ENCODE measurements around the gene AMY1C. TPM values are rescaled to one million over a fixed set of nuclear protein-coding genes. Genes with fewer than 3 reads are reported as not detected.

AMY1C gene
- total RNA-seq, 4 donors from 2014 or later: not detected

DNA sequence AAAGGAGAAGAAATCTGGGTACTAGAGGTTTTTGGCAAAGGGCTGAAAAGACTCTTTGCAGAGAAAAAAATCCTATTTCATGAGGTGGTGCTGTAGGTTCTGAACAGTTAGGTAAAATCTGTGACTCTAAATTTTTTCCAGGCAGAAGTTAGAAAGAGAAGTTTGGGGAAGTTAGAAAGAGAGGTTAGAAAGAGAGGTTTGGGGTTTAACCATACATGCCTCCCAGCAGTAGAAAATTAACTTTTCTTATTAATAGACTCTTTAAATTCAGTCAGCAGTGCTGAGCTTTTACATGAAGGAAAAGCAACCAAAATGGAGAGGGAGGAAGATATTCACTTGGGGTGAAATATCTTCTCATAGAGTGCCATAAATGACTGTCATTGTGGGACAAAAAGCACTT is 12.2 kb downstream of the AMY1C start:
- peaks cover 0 to 14% (median 4%) of the 10 kb centered on the region in 4 donors for H3K9me3 ChIP-seq
- no peak for TF ChIP-seq POLR2A (IDR thresholded peaks at IDR 0.05; ENCODE audit: low read depth)
- TF ChIP-seq, protein P1, sequence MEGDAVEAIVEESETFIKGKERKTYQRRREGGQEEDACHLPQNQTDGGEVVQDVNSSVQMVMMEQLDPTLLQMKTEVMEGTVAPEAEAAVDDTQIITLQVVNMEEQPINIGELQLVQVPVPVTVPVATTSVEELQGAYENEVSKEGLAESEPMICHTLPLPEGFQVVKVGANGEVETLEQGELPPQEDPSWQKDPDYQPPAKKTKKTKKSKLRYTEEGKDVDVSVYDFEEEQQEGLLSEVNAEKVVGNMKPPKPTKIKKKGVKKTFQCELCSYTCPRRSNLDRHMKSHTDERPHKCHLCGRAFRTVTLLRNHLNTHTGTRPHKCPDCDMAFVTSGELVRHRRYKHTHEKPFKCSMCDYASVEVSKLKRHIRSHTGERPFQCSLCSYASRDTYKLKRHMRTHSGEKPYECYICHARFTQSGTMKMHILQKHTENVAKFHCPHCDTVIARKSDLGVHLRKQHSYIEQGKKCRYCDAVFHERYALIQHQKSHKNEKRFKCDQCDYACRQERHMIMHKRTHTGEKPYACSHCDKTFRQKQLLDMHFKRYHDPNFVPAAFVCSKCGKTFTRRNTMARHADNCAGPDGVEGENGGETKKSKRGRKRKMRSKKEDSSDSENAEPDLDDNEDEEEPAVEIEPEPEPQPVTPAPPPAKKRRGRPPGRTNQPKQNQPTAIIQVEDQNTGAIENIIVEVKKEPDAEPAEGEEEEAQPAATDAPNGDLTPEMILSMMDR (IDR thresholded peaks at IDR 0.05): no peak
- TF ChIP-seq EP300 (IDR thresholded peaks at IDR 0.05): no peak
- no peak for TF ChIP-seq POLR2AphosphoS5 (IDR thresholded peaks at IDR 0.05)

DNA sequence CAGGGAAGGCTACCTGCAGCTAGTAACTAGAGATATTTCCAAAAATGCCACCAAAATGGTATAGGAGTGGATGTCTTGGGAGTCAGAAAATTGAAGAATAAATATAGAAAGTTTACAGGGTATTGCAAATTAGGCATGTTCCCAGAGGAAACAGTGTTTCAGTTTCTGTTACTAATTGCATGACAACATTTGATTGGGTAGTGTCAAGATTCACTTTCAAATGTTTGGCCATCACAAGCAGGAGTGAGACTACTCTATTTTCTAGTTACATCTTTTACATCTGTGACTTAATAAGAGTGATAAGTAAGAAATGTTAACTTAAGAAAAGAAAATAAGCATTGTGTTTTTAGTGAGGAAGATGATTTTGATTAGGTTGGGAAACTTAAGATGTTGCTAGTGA is 30.2 kb downstream of the AMY1C start:
- Histone ChIP-seq H3K4me1 (no peaks in the 10 kb centered on the region), H3K4me3 (no peak overlapping the region), H3K36me3 (no peaks in the 10 kb centered on the region), H3K27ac (replicated peaks in 1 of 4) (no peak overlapping the region), H3K27me3 (no peaks in the 10 kb centered on the region), H3K9me3 (no peaks in the 10 kb centered on the region)
- no peak for DNase-seq (ENCODE audit: extremely low spot score)
- TF ChIP-seq POLR2AphosphoS5 (IDR thresholded peaks at IDR 0.05) (no peak), EP300 (IDR thresholded peaks at IDR 0.05) (no peak), POLR2A (IDR thresholded peaks at IDR 0.05; ENCODE audit: low read depth) (no peak)
- TF ChIP-seq, protein P1 (IDR thresholded peaks at IDR 0.05): no peak
- intact Hi-C loops (cut with DNase I): no loop called here

More for the DNA sequence above, 12.2 kb downstream of the AMY1C start:
- DNase-seq (ENCODE audit: extremely low spot score): no peak
- H3K36me3 ChIP-seq: no peaks in the 10 kb centered on the region
- H3K27me3 ChIP-seq: no peaks in the 10 kb centered on the region
- H3K27ac ChIP-seq (replicated peaks in 1 of 4): no peak overlapping the region
- H3K4me1 ChIP-seq: no peaks in the 10 kb centered on the region
- intact Hi-C loops (cut with DNase I): no loop called here
- no peak overlapping the region for H3K4me3 ChIP-seq

DNA sequence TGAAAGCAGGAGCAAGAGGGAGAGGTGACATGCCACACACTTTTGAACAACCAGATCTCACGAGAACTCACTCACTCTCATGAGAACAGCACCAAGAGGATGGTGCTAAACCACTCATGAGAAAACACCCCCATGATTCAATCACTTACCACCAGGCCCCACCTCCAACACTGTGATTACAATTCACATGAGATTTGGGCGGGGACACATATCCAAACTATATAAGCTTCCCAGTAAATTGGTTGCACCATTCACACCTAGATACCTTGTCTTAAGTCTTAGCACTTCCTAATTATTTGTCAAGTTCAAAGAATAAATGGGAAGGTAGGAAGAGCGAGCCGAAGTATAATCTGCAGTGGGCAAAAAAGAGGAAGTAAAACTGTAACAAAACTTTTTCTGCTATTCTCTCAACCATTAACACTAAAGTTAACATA is 34.3 kb downstream of the AMY1C start:
- TF ChIP-seq POLR2AphosphoS5 (IDR thresholded peaks at IDR 0.05) (no peak), POLR2A (IDR thresholded peaks at IDR 0.05; ENCODE audit: low read depth) (no peak), EP300 (IDR thresholded peaks at IDR 0.05) (no peak)
- TF ChIP-seq, protein P1 (IDR thresholded peaks at IDR 0.05): no peak
- intact Hi-C loops (cut with DNase I): no loop called here
- WGBS: 80% methylated on average over 4 of the region's 4 CpGs
- no peak overlapping the region for H3K27ac ChIP-seq (replicated peaks in 1 of 4)
- H3K4me3 ChIP-seq: no peak overlapping the region
- no peak for DNase-seq (ENCODE audit: extremely low spot score)
- H3K9me3 ChIP-seq: no peaks in the 10 kb centered on the region
- H3K27me3 ChIP-seq: no peaks in the 10 kb centered on the region
- H3K36me3 ChIP-seq: no peaks in the 10 kb centered on the region
- no peaks in the 10 kb centered on the region for H3K4me1 ChIP-seq

DNA sequence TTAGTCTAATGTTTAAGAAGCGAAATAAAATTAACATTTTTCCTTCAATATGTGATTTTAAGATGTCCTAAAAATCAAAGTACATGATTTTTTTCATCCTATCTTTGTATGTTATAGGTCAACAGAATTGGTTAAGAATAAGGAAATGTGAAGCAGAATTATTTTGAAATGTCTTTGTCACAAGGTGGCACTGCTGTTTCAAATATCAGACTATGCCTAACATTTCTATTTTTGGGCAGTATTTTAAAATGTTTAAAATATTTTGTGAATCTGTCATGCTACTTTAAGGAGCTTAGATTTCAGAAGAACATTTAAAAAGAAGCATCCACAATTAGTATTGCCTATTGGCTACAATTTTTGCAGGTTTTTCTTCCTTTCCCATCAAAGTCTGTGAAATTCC is 38.7 kb downstream of the AMY1C start:
- Histone ChIP-seq H3K9me3 (no peaks in the 10 kb centered on the region), H3K36me3 (no peaks in the 10 kb centered on the region), H3K4me1 (no peaks in the 10 kb centered on the region), H3K4me3 (no peak overlapping the region), H3K27ac (replicated peaks in 1 of 4) (no peak overlapping the region), H3K27me3 (no peaks in the 10 kb centered on the region)
- no peak for DNase-seq (ENCODE audit: extremely low spot score)
- WGBS: 31% methylated on average over 1 of the region's 1 CpG
- intact Hi-C loops (cut with DNase I): no loop called here
- TF ChIP-seq POLR2AphosphoS5 (IDR thresholded peaks at IDR 0.05) (no peak), POLR2A (IDR thresholded peaks at IDR 0.05; ENCODE audit: low read depth) (no peak), EP300 (IDR thresholded peaks at IDR 0.05) (no peak)
- TF ChIP-seq, protein P1 (IDR thresholded peaks at IDR 0.05): no peak

DNA sequence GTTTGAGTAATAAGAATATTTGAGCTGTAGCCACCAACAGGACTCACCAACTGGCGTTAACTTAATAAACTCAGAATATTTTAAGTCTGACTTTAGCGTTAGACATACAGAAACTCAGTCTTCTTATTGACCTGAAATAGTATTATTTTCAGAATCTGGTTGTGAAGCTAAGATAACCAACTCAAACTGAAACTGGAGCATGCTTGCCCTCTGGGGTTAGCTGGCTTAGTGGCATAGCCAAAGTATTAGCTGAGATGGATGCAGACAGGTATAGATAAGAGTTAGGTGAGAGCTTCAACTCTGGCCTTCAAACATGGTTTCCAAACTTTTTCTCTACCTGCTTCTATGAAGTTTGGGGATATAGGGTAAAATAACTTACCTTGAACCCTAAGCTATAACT is 40.5 kb downstream of the AMY1C start:
- H3K27me3 ChIP-seq: no peaks in the 10 kb centered on the region
- H3K36me3 ChIP-seq: no peaks in the 10 kb centered on the region
- 78% methylated on average over 2 of the region's 2 CpGs for WGBS
- H3K4me3 ChIP-seq: no peak overlapping the region
- H3K9me3 ChIP-seq: no peaks in the 10 kb centered on the region
- no peak overlapping the region for H3K27ac ChIP-seq (replicated peaks in 1 of 4)
- H3K4me1 ChIP-seq: no peaks in the 10 kb centered on the region
- TF ChIP-seq, protein P1 (IDR thresholded peaks at IDR 0.05): no peak
- TF ChIP-seq EP300 (IDR thresholded peaks at IDR 0.05): no peak
- TF ChIP-seq POLR2A (IDR thresholded peaks at IDR 0.05; ENCODE audit: low read depth): no peak
- no peak for TF ChIP-seq POLR2AphosphoS5 (IDR thresholded peaks at IDR 0.05)
- no peak for DNase-seq (ENCODE audit: extremely low spot score)
- intact Hi-C loops (cut with DNase I): no loop called here

Measured in esophagus muscularis mucosa (tissue), 4 donors.